HepG2 (cell line): ENCODE results near the gene SPINDOC. TPM values are rescaled to one million over a fixed set of nuclear protein-coding genes. Genes with fewer than 3 reads are reported as not detected.
A peak's percentile ranks its signal among the peaks of the same experiment; 100 is the strongest.

ENCODE experiments used
- ARHGAP35 ChIP-seq: sonication (generic); formaldehyde crosslinking; IDR thresholded peaks from 2 replicates; pipeline ENCODE4 v1.9.0; 2022; ENCODE audit warnings: mild to moderate bottlenecking, inconsistent platforms, moderate library complexity, missing genetic modification reagents, borderline replicate concordance
- ARID3A ChIP-seq: IDR thresholded peaks from 2 replicates; pipeline ENCODE4 v1.6.1; 2012; ENCODE audit warnings: low read depth, low read length, improper control_type of control experiment
- ELF1 ChIP-seq: sonication (generic); formaldehyde crosslinking; IDR thresholded peaks from 2 replicates; pipeline ENCODE4 v1.4.0; 2020; ENCODE audit warnings: missing genetic modification reagents
- FLYWCH1 ChIP-seq: sonication (generic); formaldehyde crosslinking; IDR thresholded peaks from 2 replicates; pipeline ENCODE4 v1.8.1; 2023; ENCODE audit warnings: mild to moderate bottlenecking, missing genetic modification reagents
- FOXM1 ChIP-seq: sonication (generic); formaldehyde crosslinking; IDR thresholded peaks from 2 replicates; pipeline ENCODE4 v1.5.0; 2020; ENCODE audit warnings: missing genetic modification reagents
- GFI1 ChIP-seq: sonication (generic); formaldehyde crosslinking; IDR thresholded peaks from 2 replicates; pipeline ENCODE4 v1.5.0; 2020; ENCODE audit warnings: missing genetic modification reagents, mild to moderate bottlenecking, borderline replicate concordance
- KLF16 ChIP-seq, 2 experiments: sonication (generic) in 1 of 2; formaldehyde crosslinking in 1 of 2; IDR thresholded peaks; 2 replicates each; pipeline versions ENCODE4 v1.6.1 to v1.8.0; 2016 to 2023; ENCODE audit warnings: missing genetic modification reagents in 2 of 2, missing compliant biosample characterization in 1 of 2
- RNF219 ChIP-seq: sonication (generic); formaldehyde crosslinking; IDR thresholded peaks from 2 replicates; pipeline ENCODE4 v1.5.0; 2020; ENCODE audit warnings: mild to moderate bottlenecking, missing genetic modification reagents
- SNAPC4 ChIP-seq: sonication (generic); formaldehyde crosslinking; IDR thresholded peaks from 2 replicates; pipeline ENCODE4 v1.4.0; 2020; ENCODE audit warnings: mild to moderate bottlenecking, missing genetic modification reagents
- TARDBP ChIP-seq: sonication (generic); formaldehyde crosslinking; IDR thresholded peaks from 2 replicates; pipeline ENCODE4 v1.8.0; 2022; ENCODE audit warnings: mild to moderate bottlenecking, missing genetic modification reagents
- TOPORS ChIP-seq: sonication (generic); formaldehyde crosslinking; IDR thresholded peaks from 2 replicates; pipeline ENCODE4 v1.8.0; 2023; ENCODE audit warnings: mild to moderate bottlenecking, missing genetic modification reagents
- ZBTB4 ChIP-seq: sonication (generic); formaldehyde crosslinking; IDR thresholded peaks from 2 replicates; pipeline ENCODE4 v1.4.0; 2020; ENCODE audit warnings: missing genetic modification reagents, mild to moderate bottlenecking, borderline replicate concordance
- ZFYVE20 ChIP-seq: sonication (generic); formaldehyde crosslinking; IDR thresholded peaks from 2 replicates; pipeline ENCODE4 v1.8.0; 2023; ENCODE audit warnings: low read depth, mild to moderate bottlenecking, moderate library complexity, missing genetic modification reagents, borderline replicate concordance
- ZNF101 ChIP-seq: sonication (generic); formaldehyde crosslinking; IDR thresholded peaks from 2 replicates; pipeline ENCODE4 v1.4.0; 2020; ENCODE audit warnings: mild to moderate bottlenecking, low read depth, missing genetic modification reagents, borderline replicate concordance
- ZNF292 ChIP-seq: sonication (generic); formaldehyde crosslinking; IDR thresholded peaks from 2 replicates; pipeline ENCODE4 v1.8.1; 2022; ENCODE audit warnings: mild to moderate bottlenecking, low read depth, missing genetic modification reagents, borderline replicate concordance
- polyA plus RNA-seq, 8 experiments: library from polyadenylated mRNA; depleted of rRNA in 3 of 8; stranded (reverse) in 7 of 8; unstranded in 1 of 8; fragments of >200 nt; fragmentation: Illumina TruSeq in 4 of 8; extraction: Trizol in 4 of 8; gene quantifications; 2 replicates each; pipeline versions ENCODE4 v1.2.1 to v1.2.3, GENCODE V29; 2011 to 2016; ENCODE audit warnings: low read depth in 4 of 8, missing spikeins in 1 of 8, mixed read lengths in 1 of 8; ENCODE audit not compliant: insufficient read depth in 1 of 8
- total RNA-seq, 5 experiments: library from RNA; depleted of rRNA; stranded (reverse); fragments of >200 nt; fragmentation: Illumina TruSeq; extraction: Trizol; gene quantifications; 2 replicates each; pipeline ENCODE4 v1.2.3, GENCODE V29; 2016; ENCODE audit warnings: low read depth in 1 of 5

The SPINDOC gene
- total and polyA plus RNA-seq, 2 of the 13 experiments (the other 11 are each of a cell fraction or from before 2014, with no cell fraction given) = 21.4 to 29.9 TPM

GRCh38 chr11:63871962-63872799 lies 58.9 kb downstream of the SPINDOC start (continued):
- TF ChIP-seq ARID3A (peak; percentile 30; the same call in 1 of the 2 replicates), ZNF101 (CRISPR knock-in tag) (no peak), RNF219 (CRISPR knock-in tag) (no peak), ZFYVE20 (no peak), FOXM1 (CRISPR knock-in tag) (no peak), ELF1 (peak; percentile 77), TOPORS (no peak), TARDBP (CRISPR knock-in tag) (peak; percentile 90), SNAPC4 (CRISPR knock-in tag) (no peak), ZNF292 (CRISPR knock-in tag) (peak; percentile 68; the same call in 1 of the 2 replicates), KLF16 (CRISPR knock-in tag; IDR thresholded peaks at IDR 0.05) (peak in 1 of 2 experiments; percentile 74; a peak in 1 of 4 replicates), ARHGAP35 (CRISPR knock-in tag) (no peak), GFI1 (CRISPR knock-in tag) (peak; percentile 33; the same call in 1 of the 2 replicates), ZBTB4 (CRISPR knock-in tag) (no peak), FLYWCH1 (CRISPR knock-in tag) (no peak)
